Stimulated activated CD4-positive, alpha-beta T cell treated with anti-CD3 and anti-CD28 coated beads, Interleukin-2, amount 100 ng/mL, for 48 hours (primary cell): ENCODE measurements around the gene TRPT1.

Experiments used
- DNase-seq, 2 donors: peaks; one replicate each; pipeline ENCODE4 v3.0.0-alpha.2; 2020

Gene TRPT1

GRCh38 chr11:64229090-64229743 lies 3.2 kb upstream of the TRPT1 start:
- DNase-seq, result no peak

GRCh38 chr11:64227405-64227956 lies 1.5 kb upstream of the TRPT1 start:
- DNase-seq, result no peak

GRCh38 chr11:64226507-64227051 lies 593 bp upstream of the TRPT1 start:
- DNase-seq, result no peak

- no peak for DNase-seq
Observed at GRCh38 chr11:64224891-64225607, 937 bp downstream of the TRPT1 start.

- no peak for DNase-seq
Observed at GRCh38 chr11:64224151-64224890, 1.7 kb downstream of the TRPT1 start.

- DNase-seq, result no peak
Observed at GRCh38 chr11:64223001-64223651, 2.9 kb downstream of the TRPT1 start.

GRCh38 chr11:64222651-64223000 lies 3.4 kb downstream of the TRPT1 start:
- no peak for DNase-seq

- no peak for DNase-seq
Observed at GRCh38 chr11:64220798-64221197, 5.2 kb downstream of the TRPT1 start.

GRCh38 chr11:64220271-64220670 lies 5.7 kb downstream of the TRPT1 start:
- DNase-seq, result no peak

GRCh38 chr11:64219755-64220154 lies 6.2 kb downstream of the TRPT1 start:
- DNase-seq, result no peak

GRCh38 chr11:64219354-64219684 lies 6.7 kb downstream of the TRPT1 start:
- DNase-seq, result no peak

GRCh38 chr11:64218628-64219353 lies 7.2 kb downstream of the TRPT1 start:
- DNase-seq, result no peak

GRCh38 chr11:64216879-64217278 lies 9.1 kb downstream of the TRPT1 start:
- DNase-seq, result no peak

GRCh38 chr11:64211181-64211872 lies 14.7 kb downstream of the TRPT1 start:
- no peak for DNase-seq

GRCh38 chr11:64210301-64211020 lies 15.5 kb downstream of the TRPT1 start:
- no peak for DNase-seq

GRCh38 chr11:64209563-64209843 lies 16.5 kb downstream of the TRPT1 start:
- no peak for DNase-seq

- DNase-seq, result no peak
Observed at GRCh38 chr11:64208796-64209562, 17.0 kb downstream of the TRPT1 start.

GRCh38 chr11:64208086-64208795 lies 17.7 kb downstream of the TRPT1 start:
- no peak for DNase-seq

- peak; percentile 66 to 71 for DNase-seq
Observed at GRCh38 chr11:64207256-64208085, 18.5 kb downstream of the TRPT1 start.
